Stimulated activated CD4-positive, alpha-beta T cell treated with anti-CD3 and anti-CD28 coated beads, Interleukin-12 subunit alpha, Interleukin-12 subunit beta, amount 100 ng/mL, for 4 hours (primary cell): ENCODE results near the gene ABL1.
A peak's percentile ranks its signal among the peaks of the same experiment; 100 is the strongest.
"Not testable (repeated sequence)": the region's sequence is repeated elsewhere in the genome, so short reads cannot be mapped to it uniquely, and the experiment has no call there.

ENCODE experiments used
- DNase-seq: peaks from one replicate; pipeline ENCODE4 v3.0.0-alpha.2; 2020

Gene ABL1

GRCh38 chr9:130825809-130826208 is 9.2 kb upstream of the ABL1 start:
- DNase-seq: no peak

- no peak for DNase-seq
Measured at GRCh38 chr9:130829762-130830161, 5.3 kb upstream of the ABL1 start.

GRCh38 chr9:130830231-130830760 is 4.8 kb upstream of the ABL1 start:
- no peak for DNase-seq

GRCh38 chr9:130831077-130831476 is 4.0 kb upstream of the ABL1 start:
- no peak for DNase-seq

- no peak for DNase-seq
Measured at GRCh38 chr9:130833031-130833990, 1.7 kb upstream of the ABL1 start.

GRCh38 chr9:130835441-130836298 is 616 bp downstream of the ABL1 start:
- DNase-seq: peak; percentile 38

GRCh38 chr9:130837002-130837511 is 2.0 kb downstream of the ABL1 start:
- no peak for DNase-seq

- no peak for DNase-seq
Measured at GRCh38 chr9:130837643-130838042, 2.6 kb downstream of the ABL1 start.

GRCh38 chr9:130839132-130840111 is 4.4 kb downstream of the ABL1 start:
- DNase-seq: no peak

GRCh38 chr9:130842545-130842944 is 7.5 kb downstream of the ABL1 start:
- no peak for DNase-seq

- no peak for DNase-seq
Measured at GRCh38 chr9:130843049-130843908, 8.2 kb downstream of the ABL1 start.

GRCh38 chr9:130844044-130844451 is 9.0 kb downstream of the ABL1 start:
- no peak for DNase-seq

- no peak for DNase-seq
Measured at GRCh38 chr9:130845254-130845653, 10.2 kb downstream of the ABL1 start.

GRCh38 chr9:130845901-130846481 is 10.9 kb downstream of the ABL1 start:
- DNase-seq: no peak

GRCh38 chr9:130846487-130847305 is 11.6 kb downstream of the ABL1 start:
- no peak for DNase-seq

- no peak for DNase-seq
Measured at GRCh38 chr9:130847306-130848217, 12.5 kb downstream of the ABL1 start.

GRCh38 chr9:130848514-130848913 is 13.5 kb downstream of the ABL1 start:
- DNase-seq: not testable (repeated sequence)

- DNase-seq: no peak
Measured at GRCh38 chr9:130849356-130849755, 14.3 kb downstream of the ABL1 start.
